MM.1S (cell line): ENCODE results near the gene PRMT7.

ENCODE experiments used
- DNase-seq: peaks from one replicate; pipeline ENCODE4 v3.0.0-alpha.2; 2015
- H2AFZ ChIP-seq: fragments of 300-600 bp; sonication (generic); 2 replicates; pipeline ENCODE4 v1.6.0; 2016; ENCODE audit warnings: antibody characterized with exemption, low read length
- H3F3A ChIP-seq: fragments of 300-600 bp; sonication (generic); 2 replicates; pipeline ENCODE4 v1.6.1; 2016; ENCODE audit warnings: mild to moderate bottlenecking, antibody characterized with exemption, low read length, moderate library complexity, mixed read lengths; ENCODE audit not compliant: insufficient read depth
- H3K27ac ChIP-seq: fragments of 300-600 bp; sonication (generic); 2 replicates; pipeline ENCODE4 v1.5.1; 2016; ENCODE audit warnings: mild to moderate bottlenecking, low read length
- H3K27me3 ChIP-seq: fragments of 300-600 bp; sonication (generic); replicated peaks from 2 replicates; pipeline ENCODE4 v1.6.0; 2016; ENCODE audit warnings: low read length; ENCODE audit not compliant: insufficient read depth
- H3K36me3 ChIP-seq: fragments of 300-600 bp; sonication (generic); replicated peaks from 2 replicates; pipeline ENCODE4 v1.6.1; 2016; ENCODE audit warnings: mild to moderate bottlenecking, low read length, mixed read lengths; ENCODE audit not compliant: insufficient read depth
- H3K4me1 ChIP-seq: fragments of 300-600 bp; sonication (generic); 2 replicates; pipeline ENCODE4 v1.6.1; 2016; ENCODE audit warnings: low read length, mixed read lengths
- H3K4me2 ChIP-seq: fragments of 300-600 bp; sonication (generic); 2 replicates; pipeline ENCODE4 v1.6.0; 2016; ENCODE audit warnings: low read depth, low read length
- H3K4me3 ChIP-seq: fragments of 300-600 bp; sonication (generic); 2 replicates; pipeline ENCODE4 v1.5.1; 2016; ENCODE audit warnings: low read length, mixed read lengths
- H3K79me2 ChIP-seq: fragments of 300-600 bp; sonication (generic); 2 replicates; pipeline ENCODE4 v1.6.1; 2016; ENCODE audit warnings: mixed run types, low read length, mixed read lengths
- H3K9ac ChIP-seq: fragments of 300-600 bp; sonication (generic); 2 replicates; pipeline ENCODE4 v1.6.1; 2016; ENCODE audit warnings: low read length, mixed read lengths
- H3K9me2 ChIP-seq: fragments of 300-600 bp; sonication (generic); replicated peaks from 2 replicates; pipeline ENCODE4 v1.6.1; 2016; ENCODE audit warnings: mild to moderate bottlenecking, low read length, mixed read lengths; ENCODE audit not compliant: insufficient read depth
- H3K9me3 ChIP-seq: fragments of 300-600 bp; sonication (generic); replicated peaks from 2 replicates; pipeline ENCODE4 v1.6.1; 2016; ENCODE audit warnings: mild to moderate bottlenecking, low read length, mixed read lengths; ENCODE audit not compliant: insufficient read depth
- H4K20me1 ChIP-seq: fragments of 300-600 bp; sonication (generic); 2 replicates; pipeline ENCODE4 v1.6.1; 2016; ENCODE audit warnings: mild to moderate bottlenecking, low read length, moderate library complexity, mixed read lengths; ENCODE audit not compliant: insufficient read depth
- CTCF ChIP-seq: fragments of 300-600 bp; sonication (generic); IDR thresholded peaks from 2 replicates; pipeline ENCODE4 v1.5.1; 2016; ENCODE audit warnings: antibody characterized with exemption, low read length, mixed read lengths
- EZH2 ChIP-seq: fragments of 300-600 bp; sonication (generic); optimal IDR thresholded peaks from 2 replicates; pipeline ENCODE3; 2017; ENCODE audit warnings: low read depth, mild to moderate bottlenecking, antibody characterized with exemption, low read length, mixed read lengths
- EZH2phosphoT487 ChIP-seq: fragments of 300-600 bp; sonication (generic); IDR thresholded peaks from 2 replicates; pipeline ENCODE4 v1.6.1; 2018; ENCODE audit warnings: antibody characterized with exemption, low read length

The PRMT7 gene

GRCh38 chr16:68367891-68368290 is 57.1 kb downstream of the PRMT7 start:
- Histone ChIP-seq H3K4me1 (peaks cover 37% of the 10 kb centered on the region), H3K27me3 (no peaks in the 10 kb centered on the region), H3K36me3 (no peaks in the 10 kb centered on the region), H3K9me3 (no peaks in the 10 kb centered on the region), H3K79me2 (peaks cover 9% of the 10 kb centered on the region; the same call in 1 of the 2 replicates), H3K9me2 (no peaks in the 10 kb centered on the region), H3K4me3 (peak overlapping the region; percentile 34; the same call in 1 of the 2 replicates), H3K4me2 (peak overlapping the region; percentile 89), H3K27ac (peak overlapping the region; percentile 98), H4K20me1 (no peaks in the 10 kb centered on the region), H3F3A (peaks cover 32% of the 10 kb centered on the region), H2AFZ (no peak overlapping the region), H3K9ac (peak overlapping the region; percentile 66; the same call in 1 of the 2 replicates)
- TF ChIP-seq EZH2, result no peak
- TF ChIP-seq EZH2phosphoT487, result no peak
- no peak for TF ChIP-seq CTCF
- DNase-seq, result no peak

- TF ChIP-seq EZH2phosphoT487, result no peak
- no peak for TF ChIP-seq CTCF
- TF ChIP-seq EZH2, result no peak
- Histone ChIP-seq H3K79me2 (peaks cover 9% of the 10 kb centered on the region; the same call in 1 of the 2 replicates), H2AFZ (no peak overlapping the region), H3K4me2 (peak overlapping the region; percentile 89), H3F3A (peaks cover 32% of the 10 kb centered on the region), H3K4me1 (peaks cover 37% of the 10 kb centered on the region), H3K36me3 (no peaks in the 10 kb centered on the region), H4K20me1 (no peaks in the 10 kb centered on the region), H3K9ac (peak overlapping the region; percentile 66), H3K4me3 (peak overlapping the region; percentile 34; the same call in 1 of the 2 replicates), H3K9me2 (no peaks in the 10 kb centered on the region), H3K9me3 (no peaks in the 10 kb centered on the region), H3K27me3 (no peaks in the 10 kb centered on the region), H3K27ac (peak overlapping the region; percentile 98)
- DNase-seq, result peak; percentile 70
These were observed 57.6 kb downstream of the PRMT7 start for GRCh38 chr16:68368301-68368888.

GRCh38 chr16:68369168-68369567 is 58.3 kb downstream of the PRMT7 start:
- peak overlapping the region; percentile 65 for H3K9ac ChIP-seq
- peak overlapping the region; percentile 98 for H3K27ac ChIP-seq
- H3F3A ChIP-seq, result peaks cover 32% of the 10 kb centered on the region
- H4K20me1 ChIP-seq, result no peaks in the 10 kb centered on the region
- no peak for TF ChIP-seq EZH2
- no peak for TF ChIP-seq EZH2phosphoT487
- no peak for TF ChIP-seq CTCF
- H3K79me2 ChIP-seq, result peaks cover 9% of the 10 kb centered on the region; the same call in 1 of the 2 replicates
- peak overlapping the region; percentile 28; the same call in 1 of the 2 replicates for H3K4me3 ChIP-seq
- no peaks in the 10 kb centered on the region for H3K36me3 ChIP-seq
- H3K4me1 ChIP-seq, result peaks cover 37% of the 10 kb centered on the region
- no peaks in the 10 kb centered on the region for H3K27me3 ChIP-seq
- H3K4me2 ChIP-seq, result peak overlapping the region; percentile 89
- peak; percentile 40 for DNase-seq
- H2AFZ ChIP-seq, result no peak overlapping the region
- no peaks in the 10 kb centered on the region for H3K9me2 ChIP-seq
- H3K9me3 ChIP-seq, result no peaks in the 10 kb centered on the region
